Stomach smooth muscle (tissue), 2 donors: ENCODE measurements around the gene CASP8AP2.
"Not testable (repeated sequence)": the region's sequence is repeated elsewhere in the genome, so short reads cannot be mapped to it uniquely, and the experiment has no call there.

ENCODE experiments used
- H3K27ac ChIP-seq: one replicate; pipeline ENCODE4 v1.7.0; 2013; ENCODE audit warnings: mild to moderate bottlenecking, low read length, inconsistent platforms
- H3K27me3 ChIP-seq, 2 donors: one replicate each; pipeline ENCODE4 v1.7.0; 2013; ENCODE audit warnings: low read length in 2 of 2; ENCODE audit not compliant: insufficient read depth in 2 of 2, control insufficient read depth in 1 of 2
- H3K36me3 ChIP-seq, 2 donors: one replicate each; pipeline ENCODE4 v1.7.0; 2013; ENCODE audit warnings: low read length in 2 of 2; ENCODE audit not compliant: control insufficient read depth in 2 of 2, insufficient read depth in 2 of 2
- H3K4me1 ChIP-seq: one replicate; pipeline ENCODE4 v1.7.0; 2013; ENCODE audit warnings: low read length; ENCODE audit not compliant: control insufficient read depth, insufficient read depth
- H3K4me3 ChIP-seq, 2 donors: one replicate each; pipeline ENCODE4 v1.7.0; 2013; ENCODE audit warnings: low read length in 2 of 2
- H3K9ac ChIP-seq, 2 donors: one replicate each; pipeline ENCODE4 v1.7.0; 2013; ENCODE audit warnings: low read length in 2 of 2, mild to moderate bottlenecking in 1 of 2
- H3K9me3 ChIP-seq, 2 donors: one replicate each; pipeline ENCODE4 v1.7.0; 2013; ENCODE audit warnings: low read length in 2 of 2; ENCODE audit not compliant: control insufficient read depth in 2 of 2
- donor health status: healthy.
- donor health status: Pancreatic carcinoma.

CASP8AP2 gene

DNA sequence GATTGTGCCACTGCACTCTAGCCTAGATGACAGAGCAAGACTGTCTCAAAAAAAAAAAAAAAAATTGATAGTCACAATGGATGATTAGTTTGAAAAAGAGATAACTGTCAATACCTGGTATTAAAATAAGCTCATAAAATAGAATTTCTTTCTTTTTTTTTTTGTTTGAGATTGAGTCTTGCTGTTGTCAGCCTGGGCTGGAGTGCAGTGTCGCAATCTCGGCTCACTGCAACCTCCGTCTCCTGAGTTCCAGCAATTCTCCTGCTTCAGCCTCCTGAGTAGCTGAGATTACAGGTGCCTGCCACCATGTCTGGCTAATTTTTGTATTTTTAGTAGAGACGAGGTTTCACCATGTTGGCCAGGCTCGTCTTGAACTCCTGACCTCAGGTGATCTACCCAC, 17.8 kb downstream of the CASP8AP2 start:
- H3K9ac ChIP-seq, H3K27me3 ChIP-seq, H3K27ac ChIP-seq, H3K9me3 ChIP-seq, H3K36me3 ChIP-seq, H3K4me3 ChIP-seq, H3K4me1 ChIP-seq: not testable (repeated sequence)

- H3K9me3 ChIP-seq, result no peaks in the 10 kb centered on the region
- no peaks in the 10 kb centered on the region for H3K27me3 ChIP-seq
- H3K9ac ChIP-seq, result no peak overlapping the region
- peaks cover 19 to 37% of the 10 kb centered on the region in 2 donors for H3K36me3 ChIP-seq
- H3K4me3 ChIP-seq, result no peak overlapping the region
- no peaks in the 10 kb centered on the region for H3K4me1 ChIP-seq
- H3K27ac ChIP-seq, result no peak overlapping the region
These were observed 23.4 kb downstream of the CASP8AP2 start for GRCh38 chr6:89853068-89853467.

DNA sequence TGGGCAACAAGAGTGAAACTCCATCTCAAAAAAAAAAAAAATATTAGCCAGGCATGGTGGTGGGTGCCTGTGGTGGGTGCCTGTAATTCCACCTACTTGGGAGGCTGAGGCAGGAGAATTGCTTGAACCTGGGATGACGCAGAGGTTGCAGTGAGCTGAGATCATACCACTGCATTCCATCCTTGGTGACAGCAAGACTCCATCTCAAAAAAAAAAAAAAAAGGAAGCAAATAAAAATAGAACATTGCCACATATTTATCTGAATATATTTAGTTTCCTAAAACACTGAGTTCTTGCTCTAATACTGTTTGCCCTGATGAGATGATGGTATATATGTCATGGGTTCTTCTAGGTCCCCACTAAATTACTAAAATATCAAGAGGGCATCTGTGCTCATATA, 28.4 kb downstream of the CASP8AP2 start:
- Histone ChIP-seq H3K9ac (no peak overlapping the region), H3K27me3 (no peaks in the 10 kb centered on the region), H3K4me3 (no peak overlapping the region), H3K4me1 (no peaks in the 10 kb centered on the region), H3K36me3 (peaks cover 41 to 46% of the 10 kb centered on the region in 2 donors), H3K9me3 (no peaks in the 10 kb centered on the region), H3K27ac (no peak overlapping the region)

DNA sequence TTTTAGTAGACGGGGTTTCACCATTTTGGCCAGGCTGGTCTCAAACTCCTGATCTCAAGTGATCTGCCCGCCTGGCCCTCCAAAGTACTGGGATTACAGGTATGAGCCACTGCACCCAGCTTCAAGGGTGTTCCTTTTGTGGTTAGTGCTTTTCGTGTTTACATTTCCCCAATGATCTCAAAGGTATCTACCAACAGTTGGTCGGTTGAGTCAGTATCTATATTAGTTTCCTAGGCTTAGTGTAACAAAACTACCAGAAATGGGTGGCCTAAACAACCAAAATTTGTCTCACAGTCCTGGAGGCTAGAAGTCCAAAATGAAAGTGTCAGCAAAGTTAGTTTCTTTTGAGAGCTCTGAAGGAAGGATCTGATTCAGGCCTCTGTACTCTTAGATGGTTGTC, 30.1 kb downstream of the CASP8AP2 start:
- Histone ChIP-seq H3K4me1 (no peaks in the 10 kb centered on the region), H3K27me3 (no peaks in the 10 kb centered on the region), H3K4me3 (no peak overlapping the region), H3K9me3 (no peaks in the 10 kb centered on the region), H3K27ac (no peak overlapping the region), H3K9ac (no peak overlapping the region), H3K36me3 (peaks cover 39 to 42% of the 10 kb centered on the region in 2 donors)

- Histone ChIP-seq H3K4me1 (no peaks in the 10 kb centered on the region), H3K9me3 (no peaks in the 10 kb centered on the region), H3K36me3 (peaks cover 28 to 40% of the 10 kb centered on the region in 2 donors), H3K27me3 (no peaks in the 10 kb centered on the region), H3K27ac (no peak overlapping the region), H3K4me3 (no peak overlapping the region), H3K9ac (no peak overlapping the region)
These were observed 32.6 kb downstream of the CASP8AP2 start for GRCh38 chr6:89862273-89862672.

GRCh38 chr6:89862698-89863097, 33.0 kb downstream of the CASP8AP2 start:
- no peak overlapping the region for H3K27ac ChIP-seq
- H3K9me3 ChIP-seq, result no peaks in the 10 kb centered on the region
- no peak overlapping the region for H3K4me3 ChIP-seq
- H3K27me3 ChIP-seq, result no peaks in the 10 kb centered on the region
- peaks cover 32 to 39% of the 10 kb centered on the region in 2 donors for H3K36me3 ChIP-seq
- no peak overlapping the region for H3K9ac ChIP-seq
- no peaks in the 10 kb centered on the region for H3K4me1 ChIP-seq

DNA sequence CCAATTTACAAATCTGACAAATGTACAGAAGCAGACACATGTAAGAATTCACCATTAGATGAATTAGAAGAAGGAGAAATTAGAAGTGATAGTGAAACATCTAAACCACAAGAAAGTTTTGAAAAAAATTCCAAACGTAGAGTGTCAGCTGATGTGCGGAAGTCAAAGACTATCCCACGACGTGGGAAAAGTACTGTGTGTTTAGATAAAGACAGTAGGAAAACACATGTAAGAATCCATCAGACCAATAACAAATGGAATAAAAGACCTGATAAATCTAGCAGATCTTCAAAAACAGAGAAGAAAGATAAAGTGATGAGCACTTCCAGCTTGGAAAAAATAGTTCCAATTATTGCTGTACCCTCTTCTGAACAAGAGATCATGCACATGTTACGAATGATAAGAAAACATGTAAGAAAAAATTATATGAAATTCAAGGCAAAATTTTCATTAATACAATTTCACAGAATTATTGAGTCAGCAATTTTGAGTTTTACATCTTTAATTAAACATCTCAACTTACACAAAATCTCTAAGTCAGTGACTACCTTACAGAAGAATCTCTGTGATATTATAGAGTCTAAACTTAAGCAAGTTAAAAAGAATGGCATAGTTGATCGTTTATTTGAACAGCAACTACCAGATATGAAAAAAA, 36.5 kb downstream of the CASP8AP2 start:
- no peak overlapping the region for H3K4me3 ChIP-seq
- H3K36me3 ChIP-seq, result peaks cover 19 to 31% of the 10 kb centered on the region in 2 donors
- no peaks in the 10 kb centered on the region for H3K27me3 ChIP-seq
- no peaks in the 10 kb centered on the region for H3K9me3 ChIP-seq
- H3K9ac ChIP-seq, result no peak overlapping the region
- no peak overlapping the region for H3K27ac ChIP-seq
- no peaks in the 10 kb centered on the region for H3K4me1 ChIP-seq

DNA sequence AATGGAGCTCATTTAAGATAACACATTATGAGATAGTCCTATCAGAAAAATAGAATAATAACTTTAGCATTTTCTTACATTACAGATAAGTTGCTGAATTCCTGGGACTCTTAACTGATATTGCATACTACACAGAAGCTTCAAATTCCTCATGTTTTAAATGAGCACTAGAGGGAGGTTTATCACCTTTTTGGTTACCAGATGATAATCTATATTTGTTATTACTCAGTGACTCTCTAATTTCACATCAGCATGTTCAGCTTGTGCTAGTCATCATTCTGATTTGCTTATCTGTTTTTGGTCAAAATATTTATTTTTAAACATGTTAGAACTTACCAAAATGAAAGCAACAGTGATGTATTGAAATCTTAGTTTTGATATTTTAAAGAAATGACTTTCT, 44.0 kb downstream of the CASP8AP2 start:
- no peak overlapping the region for H3K9ac ChIP-seq
- H3K36me3 ChIP-seq, result peaks cover 9 to 10% of the 10 kb centered on the region in 2 donors
- no peaks in the 10 kb centered on the region for H3K9me3 ChIP-seq
- H3K4me3 ChIP-seq, result no peak overlapping the region
- no peaks in the 10 kb centered on the region for H3K27me3 ChIP-seq
- no peak overlapping the region for H3K27ac ChIP-seq
- H3K4me1 ChIP-seq, result no peaks in the 10 kb centered on the region

- Histone ChIP-seq H3K27ac (no peak overlapping the region), H3K9me3 (no peaks in the 10 kb centered on the region), H3K36me3 (peaks cover 9 to 10% of the 10 kb centered on the region in 2 donors), H3K27me3 (no peaks in the 10 kb centered on the region), H3K9ac (no peak overlapping the region), H3K4me1 (no peaks in the 10 kb centered on the region), H3K4me3 (no peak overlapping the region)
These were observed 44.8 kb downstream of the CASP8AP2 start for GRCh38 chr6:89874438-89874837.

- Histone ChIP-seq H3K27me3 (peaks cover 7 to 12% of the 10 kb centered on the region in 2 donors), H3K27ac (no peak overlapping the region), H3K4me3 (no peak overlapping the region), H3K9ac (no peak overlapping the region), H3K9me3 (no peaks in the 10 kb centered on the region), H3K36me3 (no peaks in the 10 kb centered on the region), H3K4me1 (no peaks in the 10 kb centered on the region)
These were observed 56.9 kb downstream of the CASP8AP2 start for GRCh38 chr6:89886378-89887120.
